DMS 273 (cell line): ENCODE measurements around the gene ZBED4.

Source experiments
- DNase-seq: peaks from one replicate; lab custom pipeline; 2025; ENCODE audit not compliant: unreplicated experiment; lab: John Stamatoyannopoulos, UW

The ZBED4 gene

DNA sequence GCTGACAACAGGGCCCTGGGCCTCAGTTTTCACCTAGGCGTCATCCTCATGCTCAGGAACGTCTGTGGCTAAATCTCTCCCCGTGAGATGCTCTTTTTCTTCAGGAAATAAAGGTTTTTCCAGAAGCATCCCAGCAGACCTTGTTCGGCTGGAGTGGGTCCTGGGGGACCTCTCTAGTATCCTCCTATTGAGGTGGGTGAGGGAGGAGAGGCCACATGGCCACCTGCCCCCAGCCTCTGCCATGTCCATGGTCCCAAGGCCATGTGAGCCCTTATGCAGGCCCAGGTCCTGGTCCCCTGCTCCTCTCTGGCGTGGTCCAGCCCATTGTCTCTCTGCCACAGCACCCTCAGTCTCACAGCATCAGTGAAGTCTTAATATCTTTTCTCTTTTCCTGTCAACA, 42.6 kb downstream of the ZBED4 start:
- DNase-seq, result no peak

DNA sequence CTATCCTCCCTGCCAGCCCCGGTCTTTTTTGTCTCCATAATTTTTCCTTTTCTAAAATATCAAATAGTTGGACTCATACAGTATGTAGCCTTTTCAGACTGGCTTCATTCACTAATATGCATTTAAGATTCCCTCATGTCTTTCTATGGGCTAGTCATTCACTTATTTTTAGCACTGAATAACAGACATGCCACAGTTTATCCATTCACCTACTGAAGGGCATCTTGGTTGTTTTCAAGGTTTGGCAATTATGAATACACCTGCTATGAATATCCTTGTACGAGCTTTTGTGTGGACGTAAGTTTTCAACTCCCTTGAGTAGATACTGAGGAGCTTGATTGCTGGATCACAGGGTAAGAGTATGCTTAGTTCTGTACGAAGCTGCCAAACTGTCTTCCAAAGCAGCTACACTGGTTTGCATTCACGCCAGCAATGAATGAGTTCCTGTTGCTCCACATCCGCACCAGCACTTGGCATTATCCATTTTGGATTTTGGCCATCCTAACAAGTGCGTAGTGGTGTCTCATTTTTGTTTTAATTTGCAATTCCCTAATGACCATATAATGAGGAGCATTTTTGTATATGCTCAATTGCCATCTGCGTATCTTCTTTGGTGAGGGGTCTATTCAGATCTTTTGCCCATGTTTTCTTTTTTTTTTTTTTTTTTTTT, 43.5 kb downstream of the ZBED4 start:
- DNase-seq, result no peak

DNA sequence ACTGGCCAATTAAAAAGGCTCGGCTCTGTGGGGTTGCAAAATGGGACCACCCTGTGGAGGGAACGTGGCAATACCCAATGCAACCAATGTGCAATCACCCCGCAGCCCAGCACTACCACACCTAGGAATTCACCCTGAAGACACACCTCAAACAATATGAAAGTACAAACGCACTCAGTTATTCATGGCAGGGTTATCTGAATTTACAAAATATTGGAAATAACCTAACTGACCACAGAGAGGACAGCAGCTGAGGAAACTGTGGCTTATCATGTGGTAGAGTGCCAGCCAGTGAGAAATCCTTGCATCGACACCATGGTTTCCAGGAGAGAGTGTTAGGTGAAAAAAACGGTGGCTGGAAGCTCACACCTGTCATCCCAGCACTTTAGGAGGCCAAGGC, 45.9 kb downstream of the ZBED4 start:
- no peak for DNase-seq

DNA sequence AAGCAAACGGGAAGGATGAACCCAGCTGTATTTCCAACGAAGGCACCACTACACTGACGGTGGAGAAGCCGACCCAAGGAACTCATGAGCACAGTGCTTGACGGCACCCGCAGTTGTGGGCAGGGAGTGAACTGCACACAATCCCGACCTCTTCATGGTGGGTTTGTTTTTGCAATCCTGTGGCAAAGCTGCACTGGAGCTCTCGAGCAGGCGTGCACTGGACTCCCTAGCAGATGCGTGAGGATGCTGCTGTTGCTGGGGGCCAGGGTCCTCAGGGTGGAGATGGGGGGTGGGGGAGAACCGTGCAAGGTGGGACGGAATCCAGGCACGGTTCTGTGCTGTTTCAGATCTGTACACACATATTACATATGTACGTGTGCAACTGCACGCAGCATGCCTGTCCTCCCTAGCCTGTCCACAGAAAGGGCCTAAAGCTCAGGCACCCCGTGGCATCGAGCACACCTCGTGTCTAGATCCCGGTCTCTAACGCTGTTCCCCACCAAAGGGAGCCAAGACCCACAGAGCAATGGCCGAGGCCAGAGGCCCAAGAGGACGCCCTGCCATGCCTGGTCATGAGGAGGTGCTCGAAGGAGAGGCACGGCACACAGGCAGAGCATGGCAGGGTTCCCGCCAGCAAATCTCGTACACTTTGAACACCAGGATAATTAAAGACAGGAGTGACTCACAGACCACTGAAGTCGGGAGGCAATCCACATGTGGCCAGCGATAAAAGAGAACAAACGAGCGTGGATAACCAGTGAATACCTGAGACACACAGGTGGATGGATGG, 47.0 kb downstream of the ZBED4 start:
- peak; percentile 31 for DNase-seq

DNA sequence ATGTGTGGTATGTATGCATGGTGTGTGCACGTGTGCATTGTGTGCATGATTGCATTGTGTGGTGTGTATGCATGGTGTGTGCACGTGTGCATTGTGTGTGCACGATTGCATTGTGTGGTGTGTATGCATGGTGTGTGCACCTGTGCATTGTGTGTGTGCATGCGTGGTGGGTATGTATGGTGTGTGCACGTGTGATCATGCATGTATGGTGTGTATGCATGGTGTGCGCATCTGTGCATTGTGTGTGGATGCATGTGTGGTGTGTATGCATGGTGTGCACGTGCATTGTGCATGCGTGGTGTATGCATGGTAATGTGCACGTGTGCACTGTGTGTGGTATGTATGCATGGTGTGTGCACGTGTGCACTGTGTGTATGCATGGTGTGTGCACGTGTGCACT, 47.8 kb downstream of the ZBED4 start:
- DNase-seq, result no peak

DNA sequence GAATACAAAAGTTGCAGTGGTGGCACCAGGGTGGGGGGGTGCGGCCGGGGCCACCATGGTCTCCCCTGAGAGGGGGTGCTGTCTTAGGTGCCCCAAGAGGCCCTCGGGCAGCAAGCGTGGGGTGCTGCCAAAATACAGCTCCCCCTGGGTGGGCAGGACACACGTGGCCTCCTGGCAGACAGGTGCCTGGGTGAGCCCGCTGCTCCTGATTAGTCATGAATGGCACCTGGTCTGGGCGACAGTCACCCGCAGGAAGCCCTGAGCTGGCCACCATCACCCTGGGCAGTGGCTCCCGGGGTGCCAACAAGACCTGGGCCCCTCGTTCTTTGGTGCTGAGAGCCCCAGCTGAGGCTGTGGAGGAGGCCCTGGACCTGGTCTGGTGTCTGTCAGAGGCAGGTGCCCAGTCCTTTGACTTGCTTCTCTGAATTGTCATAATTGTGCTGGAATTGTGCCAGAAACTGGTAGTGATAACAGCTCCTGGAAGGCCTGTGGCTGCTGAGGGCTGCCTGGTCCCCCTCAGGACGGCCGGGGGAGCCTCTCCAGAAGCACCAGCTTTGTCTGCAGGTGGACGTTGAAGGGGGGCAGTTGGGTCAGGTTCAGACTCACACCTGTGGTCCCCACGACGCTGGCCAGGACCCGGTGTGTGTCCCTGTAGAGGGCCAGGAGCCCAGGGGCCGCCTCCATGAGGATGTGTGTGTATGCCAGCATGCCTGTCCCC, 49.8 kb downstream of the ZBED4 start:
- peak; percentile 16 for DNase-seq

DNA sequence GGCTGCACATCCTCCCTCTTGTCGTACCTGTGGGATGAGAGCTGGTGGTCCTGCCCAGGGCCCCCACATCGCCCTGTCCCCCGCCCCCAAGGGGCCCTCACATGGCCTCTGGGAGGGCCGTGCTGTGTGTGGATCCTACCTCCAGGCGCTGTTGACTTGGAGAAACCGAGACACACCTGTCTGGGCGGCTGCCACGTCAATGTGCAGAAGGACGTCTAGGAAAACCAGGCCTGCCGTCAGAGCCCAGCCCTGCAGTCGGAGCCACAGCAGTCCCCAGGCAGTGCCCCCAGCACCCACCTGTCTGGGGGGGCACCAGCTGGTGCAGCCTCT, 50.4 kb downstream of the ZBED4 start:
- DNase-seq, result no peak

DNA sequence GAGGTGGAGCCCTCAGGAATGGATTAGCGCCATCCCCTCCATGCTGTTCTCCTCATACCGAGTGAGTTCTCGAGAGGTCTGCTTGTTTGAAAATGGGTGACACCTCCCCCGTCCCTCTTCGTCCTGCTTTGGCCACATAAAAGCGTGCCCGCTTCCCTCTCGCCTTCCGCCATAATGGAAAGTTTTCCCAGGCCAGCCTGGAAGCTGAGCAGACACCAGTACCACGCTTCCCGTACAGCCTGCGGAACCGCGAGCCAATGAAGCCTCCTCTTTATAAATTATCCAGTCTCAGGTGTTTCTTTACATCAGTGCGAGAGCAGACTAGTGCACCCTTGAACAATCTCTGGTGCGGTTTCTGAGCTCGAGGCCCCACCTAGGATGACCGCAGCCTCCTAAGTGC, 51.8 kb downstream of the ZBED4 start:
- no peak for DNase-seq

DNA sequence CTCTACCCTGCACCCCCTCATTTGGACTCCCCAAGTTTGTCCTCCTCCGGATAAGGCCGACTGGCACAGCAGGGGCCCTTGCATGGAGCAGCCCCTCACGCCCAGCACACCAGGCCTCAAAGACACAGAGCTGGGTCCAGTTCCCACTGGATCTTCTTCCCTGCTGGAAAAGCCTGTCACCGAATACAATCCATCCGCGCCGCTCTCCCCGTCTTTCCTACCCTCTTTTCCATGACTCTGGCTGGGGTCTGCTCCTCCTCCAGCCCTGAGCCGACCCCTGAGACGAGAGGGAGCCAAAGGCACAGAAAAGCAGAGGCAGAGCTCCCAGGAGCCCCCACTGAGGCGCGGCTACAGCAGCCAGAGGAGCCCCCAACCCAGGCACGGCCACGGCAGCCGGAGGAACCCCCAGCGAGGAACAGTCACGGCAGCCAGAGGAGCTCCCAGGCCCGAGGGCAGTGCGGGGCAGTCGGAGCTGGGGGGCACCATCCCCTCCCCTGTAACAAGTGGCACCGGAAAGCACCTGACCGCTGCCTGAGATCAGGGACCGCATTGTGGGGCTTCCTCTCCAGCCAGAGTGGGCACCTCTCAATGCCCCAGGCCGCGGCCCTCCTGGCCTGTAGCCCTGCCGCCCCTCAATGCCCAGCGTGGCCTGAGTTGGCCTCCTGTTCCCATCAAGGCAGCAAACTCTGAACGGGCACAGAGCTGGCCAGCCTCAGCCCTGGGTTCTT, 52.6 kb downstream of the ZBED4 start:
- no peak for DNase-seq

DNA sequence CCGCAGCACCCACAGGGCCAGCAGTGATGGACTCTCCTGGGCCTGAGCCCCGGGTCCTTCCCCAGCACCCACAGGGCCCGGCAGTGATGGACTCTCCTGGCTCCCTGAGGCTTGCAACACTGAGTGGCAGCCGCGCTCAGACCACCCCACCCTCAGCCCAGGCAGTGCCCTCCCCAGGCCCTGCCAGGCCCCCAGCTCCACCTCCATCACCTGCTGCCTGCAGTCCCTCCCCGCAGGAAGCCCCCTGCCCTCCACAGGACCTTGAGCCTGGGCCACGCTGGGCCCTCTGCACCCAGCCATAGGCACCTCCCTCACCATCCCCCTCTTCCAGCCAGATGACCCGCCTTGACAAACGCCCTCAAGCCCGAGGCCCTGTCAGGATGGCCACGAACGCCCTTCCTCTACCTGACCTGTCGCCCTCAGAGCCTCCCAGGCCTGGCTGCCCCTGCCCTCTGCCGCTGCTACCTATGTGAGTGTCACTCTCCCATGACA, 53.2 kb downstream of the ZBED4 start:
- DNase-seq, result no peak

DNA sequence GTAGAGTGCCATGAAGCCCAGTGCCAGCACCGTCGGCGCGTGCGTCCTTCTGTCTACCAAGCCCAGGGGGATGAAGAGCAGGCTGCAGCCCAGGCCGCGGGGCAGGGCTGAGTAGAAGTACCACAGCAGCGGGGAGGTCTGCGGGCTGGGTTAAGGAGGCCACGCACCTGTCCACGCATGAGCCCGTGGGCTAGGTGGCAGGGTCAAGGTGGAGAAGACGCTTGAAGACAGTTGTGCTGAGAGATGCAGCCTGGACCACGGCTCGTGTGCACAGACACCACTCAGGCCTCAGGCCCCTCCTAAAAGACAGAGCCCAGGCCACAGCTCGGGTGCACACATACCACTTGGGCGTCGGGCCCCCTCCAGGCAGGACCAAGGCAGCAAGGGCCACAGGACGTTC, 54.2 kb downstream of the ZBED4 start:
- no peak for DNase-seq

DNA sequence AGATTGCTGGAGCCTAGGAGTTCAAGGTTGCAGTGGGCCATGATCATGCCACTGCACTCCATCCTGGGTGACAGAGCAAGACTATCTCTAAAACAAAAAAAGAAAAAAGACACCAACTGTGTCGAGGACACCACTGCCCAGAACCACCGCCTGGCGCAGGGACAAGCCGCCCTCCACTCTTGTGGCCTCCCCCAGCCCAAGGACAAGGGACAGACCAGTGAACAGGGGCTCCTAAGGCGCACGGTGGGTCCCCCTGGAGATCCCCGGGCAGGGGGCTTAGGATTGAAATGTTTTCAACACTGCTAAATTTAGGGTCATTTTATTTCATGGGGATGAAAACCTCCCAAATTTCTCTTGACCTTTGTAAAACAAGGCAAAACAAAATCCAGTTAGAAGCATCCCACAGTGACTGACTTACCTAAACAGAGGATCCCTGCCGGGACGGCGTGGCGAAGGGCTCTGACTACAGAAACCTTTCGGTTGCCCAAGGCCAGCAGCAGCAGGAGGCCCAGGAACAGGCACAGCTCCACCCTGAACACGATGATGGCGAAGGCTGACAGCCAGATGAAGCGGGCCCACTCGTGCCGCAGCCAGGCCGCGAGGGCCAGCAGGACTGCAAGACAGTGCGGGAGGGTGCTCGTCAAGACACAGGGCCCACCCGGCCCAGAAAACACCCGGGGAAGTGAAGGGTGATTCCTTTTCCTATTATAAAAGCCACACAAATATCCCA, 56.0 kb downstream of the ZBED4 start:
- no peak for DNase-seq

DNA sequence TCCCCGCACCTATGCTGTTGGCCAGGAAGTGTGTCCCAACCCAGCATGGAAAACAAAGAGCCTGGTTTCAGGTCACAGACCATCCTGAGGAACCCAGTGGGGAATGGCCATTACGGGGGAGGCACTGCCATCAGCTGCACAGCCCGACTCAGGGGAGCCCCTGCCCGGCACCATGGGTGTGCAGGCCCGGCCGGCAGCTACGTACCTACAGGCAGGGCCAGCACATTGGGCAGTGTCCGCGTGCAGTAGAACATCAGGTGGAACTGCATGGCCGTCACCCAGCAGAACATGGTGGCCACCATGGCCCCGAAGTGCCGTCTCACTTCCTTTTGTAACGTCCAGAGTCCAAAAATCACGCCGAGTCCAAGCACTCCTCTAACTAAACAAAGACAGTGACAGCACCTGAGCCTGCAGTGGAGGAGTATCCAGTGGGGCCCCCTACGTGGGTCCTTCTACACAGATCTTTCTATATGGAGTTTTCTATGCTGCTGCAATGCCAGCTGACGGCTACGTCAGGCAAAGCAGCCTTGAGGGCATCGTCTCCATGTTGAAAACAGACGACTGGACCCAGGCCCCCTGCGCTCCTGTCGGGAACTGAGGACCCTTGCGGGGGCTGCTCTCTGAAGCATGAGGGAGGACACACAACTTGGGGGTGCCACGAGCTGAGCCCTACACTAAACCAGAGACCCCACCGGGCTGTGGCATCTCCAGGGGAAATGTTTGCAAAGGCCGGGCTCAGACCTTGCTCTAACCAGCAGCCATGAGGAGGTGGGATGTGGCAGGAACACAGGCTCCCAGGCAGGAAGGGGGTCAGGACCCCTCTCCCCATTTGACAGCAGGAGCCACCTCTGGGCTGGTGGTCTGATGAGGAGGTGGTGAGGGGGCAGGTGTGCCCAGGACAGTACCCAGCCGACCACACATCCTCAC, 56.8 kb downstream of the ZBED4 start:
- no peak for DNase-seq

DNA sequence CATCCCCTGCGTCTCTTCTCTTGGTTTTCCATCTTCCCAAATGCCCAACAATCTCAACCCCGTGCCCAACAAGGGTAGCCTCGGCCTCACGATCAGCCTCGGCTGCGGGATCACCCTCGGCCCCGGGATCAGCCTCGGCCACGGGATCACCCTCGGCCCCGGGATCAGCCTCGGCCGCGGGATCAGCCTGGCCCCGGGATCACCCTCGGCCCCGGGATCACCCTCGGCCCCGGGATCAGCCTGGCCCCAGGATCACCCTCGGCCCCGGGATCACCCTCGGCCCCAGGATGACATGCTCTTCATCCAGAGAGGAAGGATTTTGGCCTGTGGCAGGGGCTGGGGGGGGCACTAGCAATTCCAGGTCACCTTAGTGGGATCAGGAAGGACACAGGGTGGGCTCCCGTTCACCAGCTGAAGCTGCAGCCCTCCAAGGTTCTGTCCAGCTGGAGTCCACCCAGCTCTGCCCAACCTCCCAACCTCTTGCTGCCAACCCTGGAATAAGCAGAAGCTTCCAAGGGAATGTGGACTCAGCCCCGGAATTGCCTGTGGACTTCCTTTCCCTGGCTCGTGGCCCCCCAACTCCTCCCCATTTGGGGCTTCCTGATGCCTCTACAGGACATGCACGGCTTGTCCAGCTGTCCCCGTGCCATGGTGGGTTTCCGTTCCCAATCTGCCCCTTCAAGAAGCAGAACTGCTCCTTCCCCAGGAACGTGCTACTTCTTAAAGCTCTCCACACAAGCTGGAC, 58.4 kb downstream of the ZBED4 start:
- DNase-seq, result no peak

DNA sequence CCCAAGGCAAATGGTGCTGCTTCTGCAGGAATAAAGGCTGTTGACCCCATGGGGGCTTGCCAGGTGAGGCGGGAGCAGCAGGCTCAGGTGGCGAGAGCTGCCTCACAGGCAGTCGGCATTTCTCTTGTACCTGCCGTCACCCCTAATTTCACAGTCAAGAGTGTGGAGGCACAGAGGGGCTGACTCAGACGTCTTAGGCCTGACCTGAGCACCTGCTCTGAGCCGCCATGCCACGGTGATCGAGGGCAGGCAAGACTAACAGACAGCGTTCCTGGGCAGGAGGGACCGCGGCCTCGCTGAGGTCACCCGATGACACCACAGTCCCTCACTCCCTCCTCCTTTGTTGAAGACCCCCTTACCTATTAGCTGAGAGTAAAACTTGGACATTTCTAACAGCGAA, 59.4 kb downstream of the ZBED4 start:
- no peak for DNase-seq

DNA sequence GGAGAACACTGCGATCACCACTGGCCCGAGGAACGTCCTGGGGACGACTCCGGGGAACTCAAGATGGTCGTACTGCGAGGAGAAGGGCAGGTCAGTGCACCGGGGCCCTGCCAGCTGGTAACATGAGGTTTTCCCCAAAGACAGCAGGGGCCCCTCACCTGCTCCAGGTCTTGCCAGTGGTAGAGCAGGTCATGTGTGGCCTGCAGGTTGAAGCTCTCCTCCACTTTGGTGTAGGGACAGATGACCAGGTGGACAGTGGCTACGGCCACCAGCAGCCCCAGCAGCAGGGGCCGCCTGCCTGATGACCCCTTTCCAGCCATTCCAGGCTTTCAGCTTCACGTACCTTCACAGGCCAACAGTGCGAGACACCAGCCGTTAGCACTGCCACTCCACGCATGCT, 59.8 kb downstream of the ZBED4 start:
- no peak for DNase-seq

DNA sequence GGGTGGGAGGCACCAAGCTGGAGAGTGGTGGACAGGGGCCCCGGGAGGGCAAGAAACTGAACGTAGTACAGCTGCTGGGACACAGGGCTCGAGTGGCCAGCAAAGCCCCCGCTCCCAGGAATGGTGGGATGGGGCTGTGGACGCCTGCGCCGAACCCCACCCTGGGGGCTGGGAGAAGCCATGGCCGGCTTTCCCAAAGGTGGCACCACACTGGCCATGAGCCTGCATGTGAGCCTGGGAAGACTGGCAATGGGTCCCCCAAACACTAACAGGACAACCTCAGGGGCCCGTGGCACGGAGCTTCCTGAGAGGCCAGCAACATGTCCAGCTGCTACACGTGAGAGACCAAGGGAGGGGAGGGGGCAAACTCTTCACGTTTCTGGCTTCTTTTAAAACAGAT, 60.6 kb downstream of the ZBED4 start:
- no peak for DNase-seq

DNA sequence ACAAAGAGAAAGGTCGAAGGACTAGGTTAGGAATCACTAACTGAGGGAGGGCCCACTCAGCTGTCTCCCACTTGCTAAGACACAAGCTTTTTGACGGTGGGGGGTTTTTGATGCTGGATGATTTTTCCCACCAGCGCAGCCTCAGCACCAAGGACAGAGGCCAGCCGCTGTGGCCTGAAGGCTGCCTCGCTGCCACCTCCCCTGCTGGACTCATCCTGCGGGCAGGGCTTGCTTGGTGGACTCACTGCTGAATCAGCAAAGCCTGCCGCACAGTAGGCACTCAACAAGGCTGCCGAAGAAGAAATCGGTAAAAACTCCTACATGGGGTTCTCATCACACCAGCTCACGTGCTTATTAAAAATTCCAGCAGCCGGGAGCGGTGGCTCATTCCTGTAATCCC, 62.0 kb downstream of the ZBED4 start:
- DNase-seq, result no peak

DNA sequence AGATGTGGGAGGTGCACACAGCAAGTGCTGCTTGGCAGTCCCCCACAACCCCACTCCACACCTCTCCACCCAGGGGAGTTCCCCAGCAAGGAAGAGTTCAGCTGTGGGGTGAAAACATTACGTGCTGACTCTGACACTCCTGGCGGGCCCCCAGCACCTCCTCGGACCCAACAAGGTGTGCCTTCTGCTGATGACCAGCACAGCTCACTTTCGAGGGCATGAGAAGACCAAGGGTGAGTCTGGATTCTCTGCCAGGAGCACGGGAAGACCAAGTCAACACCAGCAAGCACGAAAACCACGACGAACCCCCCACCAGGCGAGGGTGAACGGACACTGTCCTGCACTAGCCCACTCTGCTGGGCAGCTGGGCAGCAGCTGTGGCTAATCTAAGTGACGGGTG, 63.2 kb downstream of the ZBED4 start:
- no peak for DNase-seq
